ENCODE measurements around the gene CADM2. TPM values are rescaled to one million over a fixed set of nuclear protein-coding genes. Genes with fewer than 3 reads are reported as not detected.

The CADM2 gene
- total RNA-seq, 1 experiment from 2014 or later, result 10.9 TPM

- no peak overlapping the region for H2BK15ac ChIP-seq (ENCODE audit: low read depth, low read length)
- H3K9me3 Mint-ChIP-seq, result peaks cover 3 to 13% of the 10 kb centered on the region in 2 experiments; a peak in 3 of 5 replicates
- H3K27ac Mint-ChIP-seq, result no peak overlapping the region
- no peak for TF ChIP-seq CTCF (conservative IDR thresholded peaks at IDR 0.05)
- H3K4me1 ChIP-seq (ENCODE audit: insufficient read depth, low read length), result no peaks in the 10 kb centered on the region
- no peaks in the 10 kb centered on the region for H3K9me3 ChIP-seq (ENCODE audit: control insufficient read depth, low read depth, low read length)
- H3K4me1 Mint-ChIP-seq, result peaks cover 5 to 8% of the 10 kb centered on the region in 2 experiments
- H2BK12ac ChIP-seq (ENCODE audit: insufficient read length, low read depth, low read length), result no peak overlapping the region
- H3K18ac ChIP-seq (ENCODE audit: insufficient read length, low read depth, low read length), result no peak overlapping the region
- H3K23me2 ChIP-seq (ENCODE audit: insufficient read length, low read depth, low read length, poor library complexity, severe bottlenecking), result no peaks in the 10 kb centered on the region
- no peak overlapping the region for H3K56ac ChIP-seq (ENCODE audit: insufficient read length, low read depth, low read length)
- no peak overlapping the region for H2AFZ ChIP-seq (ENCODE audit: low read length)
- H3K27me3 Mint-ChIP-seq (ENCODE audit: low read depth), result no peaks in the 10 kb centered on the region
- no peak for DNase-seq
- H3K36me3 Mint-ChIP-seq (ENCODE audit: insufficient read depth in 1 of 3, low read depth in 3 of 3), result peaks cover 0 to 14% (median 13%) of the 10 kb centered on the region in 3 experiments; a peak in 5 of 7 replicates
- H3T11ph ChIP-seq (ENCODE audit: low read length), result no peak overlapping the region
- H4K20me1 ChIP-seq (ENCODE audit: control insufficient read depth, insufficient read depth, insufficient read length), result no peaks in the 10 kb centered on the region
- no peak overlapping the region for H2BK20ac ChIP-seq (ENCODE audit: low read depth, low read length, poor library complexity, severe bottlenecking)
- no peak overlapping the region for H4K91ac ChIP-seq (ENCODE audit: insufficient read length, low read depth, low read length)
- no peak overlapping the region for H3K4me2 ChIP-seq (ENCODE audit: insufficient read depth, insufficient read length, low read length)
- WGBS (ENCODE audit: extremely low coverage, insufficient read length, low lambda C conversion rate), result no CpG with 5 or more reads among the region's 2 CpGs
- H4K8ac ChIP-seq (replicated peaks; ENCODE audit: insufficient read length, low read depth, low read length), result no peak overlapping the region
- H3K23ac ChIP-seq (ENCODE audit: insufficient read length, low read depth, low read length), result no peak overlapping the region
- H2BK5ac ChIP-seq (ENCODE audit: insufficient read length, low read length), result no peak overlapping the region
- H3K4me3 Mint-ChIP-seq, result no peak overlapping the region
- no peaks in the 10 kb centered on the region for H3K79me2 ChIP-seq (ENCODE audit: insufficient read depth, low read length)
- H3K9ac ChIP-seq (ENCODE audit: extremely low read depth, insufficient read length, low read length), result no peak overlapping the region
- no peak overlapping the region for H3K14ac ChIP-seq (ENCODE audit: insufficient read depth, low read length)
- no peak overlapping the region for H2AK5ac ChIP-seq (ENCODE audit: insufficient read length, low read length)
- no peak overlapping the region for H4K5ac ChIP-seq (ENCODE audit: insufficient read length, low read depth, low read length)
- no peak overlapping the region for H2BK120ac ChIP-seq (ENCODE audit: low read depth, low read length, poor library complexity, severe bottlenecking)
- H3K27me3 ChIP-seq (ENCODE audit: insufficient read depth, low read length), result no peaks in the 10 kb centered on the region
- H3K79me1 ChIP-seq (ENCODE audit: insufficient read depth, low read depth, low read length, poor library complexity, severe bottlenecking), result no peaks in the 10 kb centered on the region
- no peak overlapping the region for H3K27ac ChIP-seq (ENCODE audit: insufficient read length, low read depth, low read length)
- H3K4ac ChIP-seq (ENCODE audit: low read depth, low read length), result no peak overlapping the region
Observed at GRCh38 chr3:85100316-85100715, 141.5 kb downstream of the CADM2 start.

Measured in H9 (cell line).